ENCODE results near the gene NRBP1. TPM values are rescaled to one million over a fixed set of nuclear protein-coding genes. Genes with fewer than 3 reads are reported as not detected.
A peak's percentile ranks its signal among the peaks of the same experiment; 100 is the strongest.

The NRBP1 gene
- total RNA-seq, 2 donors from 2014 or later = 79.7 to 96.3 TPM

- Mint-ChIP-seq H3K9me3 (no peaks in the 10 kb centered on the region), H3K4me1 (ENCODE audit: low read depth) (peaks cover 22% of the 10 kb centered on the region), H3K27ac (no peak overlapping the region), H3K4me3 (no peak overlapping the region), H3K36me3 (ENCODE audit: insufficient read depth in 2 of 2) (peaks cover 18 to 42% of the 10 kb centered on the region in 2 donors), H3K27me3 (ENCODE audit: low read depth) (no peaks in the 10 kb centered on the region)
- no peak for DNase-seq
- ATAC-seq (replicated peaks in 1 of 2) = no peak
Measured at GRCh38 chr2:27435628-27436027, 7.2 kb downstream of the NRBP1 start.

GRCh38 chr2:27441226-27441926 lies 12.9 kb downstream of the NRBP1 start:
- ATAC-seq (replicated peaks in 1 of 2) (peak; percentile 14 to 37), DNase-seq (no peak)
- Mint-ChIP-seq H3K36me3 (ENCODE audit: insufficient read depth in 2 of 2) (peaks cover 10 to 27% of the 10 kb centered on the region in 2 donors), H3K9me3 (no peaks in the 10 kb centered on the region), H3K4me3 (no peak overlapping the region), H3K27me3 (ENCODE audit: low read depth) (no peaks in the 10 kb centered on the region), H3K4me1 (ENCODE audit: low read depth) (peaks cover 7% of the 10 kb centered on the region), H3K27ac (no peak overlapping the region)

- Mint-ChIP-seq H3K27me3 (ENCODE audit: low read depth) (no peaks in the 10 kb centered on the region), H3K9me3 (no peaks in the 10 kb centered on the region), H3K27ac (no peak within 1 kb of the TSS), H3K4me1 (ENCODE audit: low read depth) (peaks cover 7% of the 10 kb centered on the region), H3K4me3 (no peak within 1 kb of the TSS), H3K36me3 (ENCODE audit: insufficient read depth in 2 of 2) (peaks cover 10 to 23% of the 10 kb centered on the region in 2 donors)
- peak; percentile 35 to 68 for ATAC-seq (replicated peaks in 1 of 2)
- peak; percentile 19 to 49 for DNase-seq
Measured at GRCh38 chr2:27441958-27442919, 13.8 kb downstream of the NRBP1 start, which contains the start of gene KRTCAP3. KRTCAP3 (plus strand) TSS chr2:27442381; CDS start chr2:27442413, 32 bp downstream.

- Mint-ChIP-seq H3K4me1 (ENCODE audit: low read depth) (peaks cover 7% of the 10 kb centered on the region), H3K9me3 (no peaks in the 10 kb centered on the region), H3K36me3 (ENCODE audit: insufficient read depth in 2 of 2) (peaks cover 10 to 20% of the 10 kb centered on the region in 2 donors), H3K27ac (no peak overlapping the region), H3K27me3 (ENCODE audit: low read depth) (no peaks in the 10 kb centered on the region), H3K4me3 (no peak overlapping the region)
- no peak for DNase-seq
- no peak for ATAC-seq (replicated peaks in 1 of 2)
Measured at GRCh38 chr2:27442920-27443282, 14.5 kb downstream of the NRBP1 start.

GRCh38 chr2:27445155-27445554 lies 16.7 kb downstream of the NRBP1 start:
- H3K27me3 Mint-ChIP-seq (ENCODE audit: low read depth) = no peaks in the 10 kb centered on the region

GRCh38 chr2:27445615-27446014 lies 17.2 kb downstream of the NRBP1 start:
- H3K27me3 Mint-ChIP-seq (ENCODE audit: low read depth) = no peaks in the 10 kb centered on the region

More at GRCh38 chr2:27445155-27445554, 16.7 kb downstream of the NRBP1 start:
- DNase-seq (no peak), ATAC-seq (replicated peaks in 1 of 2) (peak in 1 of 2 donors; percentile 9)
- Mint-ChIP-seq H3K36me3 (ENCODE audit: insufficient read depth in 2 of 2) (peaks cover 5 to 14% of the 10 kb centered on the region in 2 donors), H3K4me1 (ENCODE audit: low read depth) (peaks cover 7% of the 10 kb centered on the region), H3K4me3 (no peak overlapping the region), H3K9me3 (no peaks in the 10 kb centered on the region), H3K27ac (no peak overlapping the region)

GRCh38 chr2:27446057-27446456 lies 17.6 kb downstream of the NRBP1 start:
- H3K36me3 Mint-ChIP-seq (ENCODE audit: insufficient read depth in 2 of 2) = peaks cover 2 to 7% of the 10 kb centered on the region in 2 donors
- no peaks in the 10 kb centered on the region for H3K9me3 Mint-ChIP-seq
- ATAC-seq (replicated peaks in 1 of 2) (no peak), DNase-seq (no peak)
- peaks cover 10% of the 10 kb centered on the region for H3K4me1 Mint-ChIP-seq (ENCODE audit: low read depth)
- no peaks in the 10 kb centered on the region for H3K27me3 Mint-ChIP-seq (ENCODE audit: low read depth)
- no peak overlapping the region for H3K27ac Mint-ChIP-seq
- H3K4me3 Mint-ChIP-seq = no peak overlapping the region

More at GRCh38 chr2:27445615-27446014, 17.2 kb downstream of the NRBP1 start:
- peaks cover 7% of the 10 kb centered on the region for H3K4me1 Mint-ChIP-seq (ENCODE audit: low read depth)
- H3K4me3 Mint-ChIP-seq = no peak overlapping the region
- H3K36me3 Mint-ChIP-seq (ENCODE audit: insufficient read depth in 2 of 2) = peaks cover 2 to 9% of the 10 kb centered on the region in 2 donors
- no peak overlapping the region for H3K27ac Mint-ChIP-seq
- ATAC-seq (replicated peaks in 1 of 2) (no peak), DNase-seq (no peak)
- H3K9me3 Mint-ChIP-seq = no peaks in the 10 kb centered on the region

- no peak for DNase-seq
- H3K27me3 Mint-ChIP-seq (ENCODE audit: low read depth) = no peaks in the 10 kb centered on the region
- no peaks in the 10 kb centered on the region for H3K36me3 Mint-ChIP-seq (ENCODE audit: insufficient read depth in 2 of 2)
- no peaks in the 10 kb centered on the region for H3K9me3 Mint-ChIP-seq
- H3K4me3 Mint-ChIP-seq = no peak overlapping the region
- ATAC-seq (replicated peaks in 1 of 2) = no peak
- H3K27ac Mint-ChIP-seq = peak overlapping the region; percentile 12
- peaks cover 15% of the 10 kb centered on the region for H3K4me1 Mint-ChIP-seq (ENCODE audit: low read depth)
Measured at GRCh38 chr2:27448381-27448780, 19.9 kb downstream of the NRBP1 start.

- no peaks in the 10 kb centered on the region for H3K27me3 Mint-ChIP-seq (ENCODE audit: low read depth)
- no peak overlapping the region for H3K27ac Mint-ChIP-seq
- ATAC-seq (replicated peaks in 1 of 2) (peak; percentile 83 to 93), DNase-seq (no peak)
- H3K4me1 Mint-ChIP-seq (ENCODE audit: low read depth) = peaks cover 9% of the 10 kb centered on the region
- H3K36me3 Mint-ChIP-seq (ENCODE audit: insufficient read depth in 2 of 2) = no peaks in the 10 kb centered on the region
- H3K4me3 Mint-ChIP-seq = no peak overlapping the region
- no peaks in the 10 kb centered on the region for H3K9me3 Mint-ChIP-seq
Measured at GRCh38 chr2:27451095-27451494, 22.7 kb downstream of the NRBP1 start.

GRCh38 chr2:27453968-27454367 lies 25.5 kb downstream of the NRBP1 start:
- H3K9me3 Mint-ChIP-seq = no peaks in the 10 kb centered on the region
- H3K36me3 Mint-ChIP-seq (ENCODE audit: insufficient read depth in 2 of 2) = no peaks in the 10 kb centered on the region
- H3K4me3 Mint-ChIP-seq = no peak overlapping the region
- H3K27ac Mint-ChIP-seq = peak overlapping the region; percentile 11
- DNase-seq (no peak), ATAC-seq (replicated peaks in 1 of 2) (no peak)
- no peaks in the 10 kb centered on the region for H3K27me3 Mint-ChIP-seq (ENCODE audit: low read depth)
- peaks cover 8% of the 10 kb centered on the region for H3K4me1 Mint-ChIP-seq (ENCODE audit: low read depth)

- H3K4me3 Mint-ChIP-seq = no peak overlapping the region
- H3K9me3 Mint-ChIP-seq = no peaks in the 10 kb centered on the region
- H3K27ac Mint-ChIP-seq = no peak overlapping the region
- no peaks in the 10 kb centered on the region for H3K36me3 Mint-ChIP-seq (ENCODE audit: insufficient read depth in 2 of 2)
- DNase-seq = no peak
- no peaks in the 10 kb centered on the region for H3K27me3 Mint-ChIP-seq (ENCODE audit: low read depth)
- no peak for ATAC-seq (replicated peaks in 1 of 2)
- no peaks in the 10 kb centered on the region for H3K4me1 Mint-ChIP-seq (ENCODE audit: low read depth)
Measured at GRCh38 chr2:27461118-27461517, 32.7 kb downstream of the NRBP1 start.

- Mint-ChIP-seq H3K27me3 (ENCODE audit: low read depth) (no peaks in the 10 kb centered on the region), H3K36me3 (ENCODE audit: insufficient read depth in 2 of 2) (no peaks in the 10 kb centered on the region), H3K4me1 (ENCODE audit: low read depth) (no peaks in the 10 kb centered on the region), H3K9me3 (no peaks in the 10 kb centered on the region), H3K27ac (no peak overlapping the region), H3K4me3 (no peak overlapping the region)
- ATAC-seq (replicated peaks in 1 of 2) (no peak), DNase-seq (no peak)
Measured at GRCh38 chr2:27464443-27464842, 36.0 kb downstream of the NRBP1 start.

GRCh38 chr2:27471961-27472360 lies 43.5 kb downstream of the NRBP1 start:
- Mint-ChIP-seq H3K36me3 (ENCODE audit: insufficient read depth in 2 of 2) (no peaks in the 10 kb centered on the region), H3K9me3 (no peaks in the 10 kb centered on the region), H3K4me1 (ENCODE audit: low read depth) (no peaks in the 10 kb centered on the region), H3K27me3 (ENCODE audit: low read depth) (no peaks in the 10 kb centered on the region), H3K27ac (no peak overlapping the region), H3K4me3 (no peak overlapping the region)
- ATAC-seq (replicated peaks in 1 of 2) (no peak), DNase-seq (no peak)
